ENCODE measurements around the gene DHX58. TPM values are rescaled to one million over a fixed set of nuclear protein-coding genes. Genes with fewer than 3 reads are reported as not detected.

The DHX58 gene
- total and polyA plus RNA-seq, 2 of the 4 experiments (the other 2 are of a cell fraction): 1.1 to 2.8 TPM

GRCh38 chr17:42061646-42062487 lies 50.6 kb downstream of the DHX58 start:
- intact Hi-C loops (cut with micrococcal nuclease): no loop called here

More at GRCh38 chr17:42061646-42062487, 50.6 kb downstream of the DHX58 start:
- Histone ChIP-seq H3K14ac (replicated peaks; ENCODE audit: low read depth, low read length) (no peak overlapping the region), H3K4ac (ENCODE audit: low read depth, low read length) (no peak overlapping the region), H3K4me1 (ENCODE audit: control insufficient read depth, insufficient read depth, low read length) (no peaks in the 10 kb centered on the region), H2BK5ac (ENCODE audit: low read depth, low read length, poor library complexity, severe bottlenecking) (no peak overlapping the region), H2BK15ac (ENCODE audit: low read depth, low read length) (no peak overlapping the region), H3K4me3 (ENCODE audit: insufficient read depth, low read depth, low read length) (no peak overlapping the region), H2BK120ac (ENCODE audit: low read depth, low read length) (no peak overlapping the region), H3K9ac (ENCODE audit: low read depth, low read length) (no peak overlapping the region), H3K9me3 (ENCODE audit: control insufficient read depth, insufficient read depth, low read length) (no peaks in the 10 kb centered on the region), H3K36me3 (ENCODE audit: control insufficient read depth, insufficient read depth, low read length) (no peaks in the 10 kb centered on the region), H2AFZ (replicated peaks; ENCODE audit: low read length, poor library complexity) (no peak overlapping the region), H2AK5ac (ENCODE audit: low read depth, low read length) (no peak overlapping the region), H3K79me1 (ENCODE audit: low read depth in 1 of 2, low read length in 2 of 2) (no peaks in the 10 kb centered on the region), H4K91ac (ENCODE audit: insufficient read depth, low read depth, low read length) (no peak overlapping the region), H3K9me1 (ENCODE audit: insufficient read depth, low read length) (no peaks in the 10 kb centered on the region), H2AK9ac (replicated peaks; ENCODE audit: low read depth, low read length, poor library complexity) (no peak overlapping the region), H3K56ac (ENCODE audit: extremely low read depth, insufficient read depth, low read length) (no peak overlapping the region), H3K27me3 (ENCODE audit: control insufficient read depth, insufficient read depth, low read length) (peaks cover 48% of the 10 kb centered on the region), H4K20me1 (ENCODE audit: insufficient read depth, low read length) (no peaks in the 10 kb centered on the region), H4K5ac (ENCODE audit: low read depth, low read length) (no peak overlapping the region), H2BK20ac (ENCODE audit: low read depth, low read length) (no peak overlapping the region), H3K23ac (ENCODE audit: low read depth, low read length) (no peak overlapping the region), H3K4me2 (ENCODE audit: low read depth, low read length) (no peak overlapping the region), H3K27ac (ENCODE audit: insufficient read depth, low read length) (no peak overlapping the region), H3K18ac (ENCODE audit: low read depth, low read length) (no peak overlapping the region), H4K8ac (ENCODE audit: low read depth in 2 of 2, low read length in 2 of 2) (no peak overlapping the region)
- no CpG with 5 or more reads among the region's 5 CpGs for WGBS, 2 experiments (ENCODE audit: extremely low coverage in 2 of 2, insufficient read length in 1 of 2)
- no peak for TF ChIP-seq MAFK (IDR thresholded peaks at IDR 0.05; ENCODE audit: low read depth, low read length)
- TF ChIP-seq FOS (IDR thresholded peaks at IDR 0.05; ENCODE audit: low read depth, low read length): no peak
- no peak for TF ChIP-seq USF2 (IDR thresholded peaks at IDR 0.05; ENCODE audit: low read depth, low read length)
- no peak for TF ChIP-seq SMC3 (IDR thresholded peaks at IDR 0.05; ENCODE audit: low read depth, low read length)
- POLR2A ChIA-PET (ENCODE audit: unreplicated experiment): no interaction called here
- in situ Hi-C loops (cut with MboI; ENCODE audit: low sequenced_read_pairs) (no loop called here), dilution Hi-C loops (cut with HindIII; ENCODE audit: low sequenced_read_pairs, unreplicated experiment) (no loop called here)
- ATAC-seq (ENCODE audit: low read depth) (no peak), DNase-seq (no peak)
- no TSS peak for BruUV-seq (replicated peaks)
- CTCF ChIA-PET: no interaction called here
